Germinal center (tissue), 1 donor: ENCODE measurements around the gene SAP130.

ENCODE experiments used
- DNase-seq: peaks from one replicate; pipeline ENCODE4 v3.0.0; 2012; ENCODE audit warnings: mixed read lengths, low spot score

Gene SAP130

DNA sequence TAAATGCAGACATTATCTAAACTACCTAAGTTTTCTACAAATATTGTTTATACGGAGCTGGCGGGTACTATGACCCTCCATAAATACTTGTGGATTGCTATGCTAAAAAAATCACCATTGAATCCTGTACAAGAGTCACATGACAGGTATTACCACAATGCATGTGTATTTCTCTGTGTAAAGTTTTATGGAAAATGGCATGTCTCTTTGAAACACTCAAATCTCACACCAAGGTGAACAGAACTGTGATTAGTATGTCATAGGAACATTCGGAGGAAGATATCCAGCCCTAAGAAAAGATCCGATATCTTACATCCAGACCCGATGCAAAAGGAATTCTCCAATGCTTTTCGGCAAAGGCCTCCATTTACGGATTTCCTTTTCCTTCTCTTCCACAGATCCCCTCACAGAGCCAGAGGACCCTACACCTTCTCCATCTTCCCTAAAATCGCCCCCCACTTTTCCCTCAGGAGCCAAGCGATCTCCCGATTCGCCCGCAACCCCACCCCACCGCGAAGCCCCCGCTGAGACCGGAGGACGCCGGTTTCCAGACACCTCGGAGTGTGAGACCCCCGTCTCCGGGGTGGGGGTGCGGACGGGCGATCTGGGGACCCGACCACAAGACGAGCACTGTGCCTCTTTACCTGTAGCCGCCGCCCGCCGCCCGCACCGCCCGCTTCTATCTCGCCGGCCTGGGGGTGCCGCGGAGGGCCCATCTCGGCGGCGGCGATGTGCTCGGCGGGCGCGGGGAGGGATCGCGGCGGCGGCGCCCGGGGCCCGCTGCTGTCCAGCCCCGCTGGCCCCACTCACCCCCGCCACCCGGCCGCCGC is 1.2 kb downstream of the SAP130 start:
- no peak for DNase-seq

DNA sequence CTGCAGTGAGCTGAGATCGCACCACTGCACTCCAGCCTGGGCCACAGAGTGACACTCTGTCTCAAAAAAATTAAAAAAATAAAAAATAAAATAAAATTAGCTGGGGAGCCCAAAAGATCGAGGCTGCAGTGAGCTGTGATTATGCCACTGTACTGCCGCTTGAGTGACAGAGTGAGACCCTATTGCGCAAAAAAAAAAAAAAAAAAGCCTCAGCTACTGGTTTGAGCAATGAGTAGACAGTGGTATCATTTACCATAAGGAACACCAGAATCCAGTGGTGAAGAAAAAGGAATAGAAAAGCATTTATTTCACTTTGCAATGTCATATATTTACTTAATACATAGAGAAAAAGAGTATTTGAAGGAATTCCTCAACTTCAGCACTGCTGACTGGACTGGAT is 3.0 kb downstream of the SAP130 start:
- DNase-seq = no peak

DNA sequence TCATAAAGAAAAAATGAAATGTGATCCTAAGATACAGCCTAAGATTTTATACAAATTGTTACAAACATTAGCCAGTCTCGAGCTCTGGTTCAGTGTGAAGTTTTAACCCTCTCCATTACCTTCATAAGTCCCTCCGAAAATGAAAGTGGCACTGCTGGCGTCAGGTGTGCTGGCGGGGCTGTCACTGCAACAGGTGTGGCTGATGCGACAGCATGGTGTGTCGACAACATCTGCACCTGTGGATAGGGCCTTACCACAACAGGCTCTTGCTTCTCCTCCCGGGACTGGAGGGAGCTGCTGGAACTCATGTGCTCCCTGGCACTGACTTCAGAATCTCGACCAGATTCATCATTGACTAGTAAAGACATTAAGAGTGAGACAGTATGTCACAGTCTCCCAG is 10.3 kb downstream of the SAP130 start:
- DNase-seq = no peak

DNA sequence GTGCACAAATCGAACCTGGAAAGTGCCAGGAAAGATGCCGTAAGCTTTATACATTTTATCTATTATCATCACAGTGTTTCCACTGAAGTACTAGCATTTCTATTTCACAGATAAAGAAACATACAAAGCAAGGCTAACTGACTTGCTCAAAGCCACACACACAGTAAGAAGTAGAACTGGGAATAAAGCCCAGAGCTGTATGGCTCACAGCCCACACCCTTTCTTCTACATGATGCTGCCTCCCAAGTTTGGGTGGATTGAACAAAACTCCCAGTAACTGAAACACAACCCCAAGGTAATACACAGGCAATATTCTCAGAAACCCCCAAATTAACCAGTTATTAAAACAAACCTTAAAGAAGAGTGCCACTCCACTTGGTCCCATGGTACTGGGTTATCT is 11.2 kb downstream of the SAP130 start:
- DNase-seq = no peak

DNA sequence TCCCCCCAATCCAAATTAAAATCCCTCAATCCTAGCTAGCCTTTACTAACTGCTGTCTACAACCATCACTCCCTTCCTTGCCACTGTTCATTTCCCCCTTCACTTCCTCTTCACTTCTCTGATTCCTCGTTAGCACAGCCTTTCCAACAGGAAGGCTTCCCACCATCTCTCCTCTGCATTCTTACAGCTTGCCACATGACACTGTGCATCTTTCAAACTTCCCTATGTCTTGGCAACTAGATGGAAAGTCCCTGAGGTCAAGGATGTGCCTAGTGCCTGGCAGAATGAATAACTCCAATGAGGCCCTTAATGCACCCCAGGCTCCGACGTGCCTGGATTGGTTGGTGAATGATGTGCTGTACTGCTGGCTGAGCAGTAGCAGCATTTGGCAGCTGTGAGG is 15.2 kb downstream of the SAP130 start:
- no peak for DNase-seq

DNA sequence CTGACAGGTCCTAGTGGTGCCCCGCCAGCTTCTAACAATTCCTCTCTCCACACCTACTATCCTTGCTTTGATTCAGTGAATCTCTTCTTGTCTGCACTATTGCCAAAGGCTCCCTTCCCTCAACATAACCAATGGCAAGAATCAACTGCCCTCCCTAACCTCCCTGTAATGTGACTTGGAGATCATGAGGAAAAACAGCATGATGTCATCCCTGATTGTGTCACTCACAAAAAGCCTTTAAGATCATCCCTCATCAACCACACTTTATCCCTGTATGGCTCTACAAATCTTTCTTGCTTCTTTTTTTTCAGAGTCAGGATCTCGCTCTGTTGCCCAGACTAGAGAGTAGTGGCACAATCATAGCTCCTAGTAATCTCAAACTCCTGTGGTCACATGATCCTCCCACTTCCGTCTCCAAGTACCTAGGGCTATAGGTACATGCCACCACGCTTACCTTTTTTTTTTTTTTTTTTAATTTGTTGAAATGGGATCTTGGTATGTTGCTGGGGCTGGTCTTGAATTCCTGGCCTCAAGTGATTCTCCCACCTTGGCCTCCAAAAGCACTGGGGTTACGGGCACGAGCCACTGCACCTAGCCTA is 19.7 kb downstream of the SAP130 start:
- no peak for DNase-seq

DNA sequence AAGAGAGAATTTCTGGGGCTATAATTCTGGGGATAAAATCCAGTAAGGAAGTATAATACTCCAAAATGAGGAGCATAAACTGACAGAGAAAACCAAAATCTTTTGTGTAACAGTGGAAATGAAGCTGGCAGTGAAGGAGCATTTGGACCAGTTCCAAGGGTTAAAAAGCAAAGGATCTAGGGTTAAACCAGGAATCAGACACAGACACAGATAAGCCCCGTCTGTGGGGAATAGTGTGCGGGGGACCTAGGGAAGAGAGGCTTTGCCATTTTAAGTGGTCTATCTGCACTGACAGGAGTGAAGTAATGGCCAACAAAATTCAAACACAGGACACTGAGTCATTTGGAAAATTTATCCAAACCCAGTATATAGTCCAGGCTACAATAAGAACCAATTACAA is 23.4 kb downstream of the SAP130 start:
- no peak for DNase-seq

DNA sequence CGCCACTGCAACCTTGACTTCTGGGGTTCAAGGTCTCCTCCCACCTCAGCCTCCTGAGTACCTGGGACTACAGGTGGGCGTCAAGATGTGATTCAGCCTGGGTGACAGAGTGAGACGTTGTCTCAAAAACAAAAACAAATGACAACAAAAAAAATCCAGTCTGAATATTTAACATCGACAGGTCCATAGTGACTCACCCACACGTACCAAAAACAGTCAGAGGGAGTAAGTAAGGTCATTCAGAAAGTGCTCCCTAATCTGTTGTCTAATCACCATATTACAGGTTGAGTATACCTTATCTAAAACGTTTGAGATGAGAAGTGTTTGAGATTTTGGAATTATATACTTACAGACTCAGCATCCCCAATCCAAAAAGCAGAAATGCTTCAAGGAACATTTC is 24.4 kb downstream of the SAP130 start:
- no peak for DNase-seq

DNA sequence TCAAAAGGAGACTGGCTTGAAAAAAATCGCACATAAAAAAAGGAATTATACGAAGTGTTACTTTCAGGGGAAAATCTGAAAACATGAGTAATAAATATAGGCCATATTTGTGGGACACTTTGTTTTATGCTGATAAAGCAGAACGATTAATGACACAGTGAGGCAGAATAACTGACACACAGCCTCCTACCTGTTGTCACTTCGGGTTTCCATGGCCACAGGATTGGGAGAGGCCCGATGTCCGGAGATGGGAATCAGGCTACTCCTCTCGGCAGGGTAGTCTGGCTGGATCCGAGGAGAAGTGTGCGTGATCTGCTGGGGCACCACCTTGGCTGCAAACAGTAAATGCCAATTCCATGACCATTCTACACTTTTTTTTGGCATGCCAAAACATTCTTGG is 31.7 kb downstream of the SAP130 start:
- no peak for DNase-seq

DNA sequence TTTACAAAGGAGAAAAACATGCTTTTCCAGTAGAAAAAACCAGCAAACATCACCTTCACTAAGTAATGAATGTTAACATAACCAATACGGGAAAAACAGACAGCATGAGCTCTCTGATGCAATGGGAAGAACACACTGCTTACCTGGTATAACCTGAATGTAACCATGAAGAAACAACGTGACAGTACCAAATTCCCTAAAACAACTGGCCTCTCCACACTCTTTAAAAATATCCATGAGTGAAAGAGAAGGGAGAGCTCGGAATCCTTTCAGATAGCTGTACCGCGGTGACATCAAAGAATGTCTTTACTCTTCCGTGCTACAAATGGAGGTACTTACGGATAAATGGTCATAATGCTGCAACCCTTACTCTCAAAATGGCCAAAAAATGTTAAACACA is 32.1 kb downstream of the SAP130 start:
- DNase-seq = no peak

DNA sequence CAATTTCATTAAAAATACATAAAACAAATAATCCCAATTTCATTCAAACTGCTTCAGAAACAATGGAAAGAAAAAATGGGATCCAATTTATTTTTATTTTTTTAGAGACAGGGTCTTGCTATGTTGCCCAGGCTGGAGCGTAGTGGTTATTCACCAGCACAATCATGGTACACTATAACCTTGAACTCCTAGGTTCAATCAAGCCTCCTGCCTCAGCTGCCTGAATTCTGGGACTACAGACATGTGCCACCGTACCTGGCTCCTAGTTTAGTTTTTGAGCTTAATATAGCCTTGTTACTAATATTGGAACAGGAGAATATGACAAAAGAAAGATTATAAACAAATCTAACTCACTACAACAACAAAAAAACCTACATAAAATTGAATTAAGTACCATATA is 34.2 kb downstream of the SAP130 start:
- DNase-seq = no peak

DNA sequence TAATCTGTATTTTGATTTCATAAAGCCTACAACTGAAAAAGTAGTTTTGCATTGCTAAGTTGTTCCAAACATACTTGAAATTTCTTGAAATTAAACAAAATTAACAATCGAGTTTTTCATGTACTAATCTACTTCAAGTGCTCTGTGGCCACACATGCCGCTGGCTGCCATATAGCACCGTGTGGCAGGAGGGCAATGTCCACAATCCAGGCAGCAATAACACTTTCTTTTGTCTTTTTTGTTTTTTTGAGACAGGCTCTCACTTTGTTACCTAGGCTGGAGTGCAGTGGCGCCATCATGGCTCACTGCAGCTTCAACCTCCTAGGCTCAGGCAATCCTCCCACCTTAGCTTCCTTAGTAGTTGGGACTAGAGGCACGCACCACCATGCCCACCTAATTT is 36.1 kb downstream of the SAP130 start:
- no peak for DNase-seq

DNA sequence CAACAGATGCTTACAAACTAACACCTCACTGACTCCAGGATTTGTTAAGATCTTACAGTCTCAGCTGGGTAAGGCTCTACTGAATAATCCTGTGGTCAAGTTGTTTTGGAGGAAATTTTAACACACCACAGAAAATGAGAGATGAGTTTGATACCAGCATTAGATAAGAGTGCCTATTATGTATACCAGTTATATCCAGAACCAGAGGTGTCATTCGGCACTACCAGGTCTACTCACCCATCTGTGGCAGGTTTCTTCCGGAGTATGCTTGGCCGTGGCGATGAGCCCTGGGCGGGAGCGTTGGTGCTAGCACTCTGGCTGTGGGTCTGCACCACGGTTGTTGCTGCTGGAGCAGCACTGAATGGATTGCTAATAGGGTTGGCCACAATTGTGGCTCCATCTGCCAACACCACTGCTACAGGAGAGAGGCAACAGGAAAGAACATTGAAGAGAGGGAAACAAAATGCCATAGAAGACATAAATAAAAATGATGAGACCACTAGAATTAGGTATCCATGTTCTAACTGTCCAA is 41.2 kb downstream of the SAP130 start:
- no peak for DNase-seq

DNA sequence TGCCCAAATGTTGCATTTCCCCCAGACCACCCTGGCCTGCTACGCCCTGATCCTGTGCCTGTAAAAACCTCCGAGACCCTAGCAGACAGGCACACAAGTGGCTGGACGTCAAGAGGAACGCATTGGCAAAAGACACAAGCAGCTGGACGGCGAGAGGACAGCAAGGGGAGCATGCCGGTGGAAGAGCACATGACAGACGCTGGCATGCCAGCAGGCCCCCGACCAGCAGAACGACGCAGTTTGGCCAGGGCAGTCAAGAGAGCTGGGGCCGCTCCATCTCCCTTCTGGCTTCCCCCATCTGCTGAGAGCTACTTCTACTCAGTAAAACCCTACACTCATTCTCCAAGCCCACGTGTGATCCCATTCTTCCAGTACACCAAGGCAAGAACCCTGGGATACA is 42.1 kb downstream of the SAP130 start:
- DNase-seq = no peak

DNA sequence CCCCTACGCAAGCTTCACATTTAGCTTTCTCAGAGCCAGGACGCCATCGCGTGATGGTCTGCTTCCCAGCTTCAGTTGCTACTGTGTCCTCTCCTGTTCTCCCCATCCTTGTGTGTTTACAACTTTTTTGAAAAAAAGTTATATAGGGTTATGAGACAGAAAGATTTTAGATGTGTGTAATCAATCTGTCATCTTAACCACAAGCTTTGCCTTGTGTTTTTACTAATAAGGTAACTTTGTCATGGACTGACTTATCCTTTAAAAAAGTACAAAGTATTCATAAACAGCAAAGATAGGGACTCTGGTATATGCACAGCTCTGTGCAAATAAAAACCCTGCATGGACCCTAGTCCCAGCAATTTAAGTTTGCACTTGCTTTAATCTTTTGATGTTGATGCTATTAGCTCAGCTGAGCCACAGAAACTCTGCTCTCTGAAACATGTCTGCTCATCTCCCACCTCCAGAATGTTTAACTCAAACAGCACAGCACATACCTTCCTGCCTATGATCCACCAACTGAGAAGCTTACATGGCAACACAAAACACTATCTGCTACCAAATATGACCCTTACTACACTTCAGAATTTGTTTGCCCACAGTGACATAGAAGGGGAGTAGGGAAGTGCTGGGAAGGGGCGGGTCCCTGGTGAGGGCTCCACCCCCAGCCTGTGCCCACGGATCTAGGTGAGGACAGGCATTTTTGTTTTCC is 42.7 kb downstream of the SAP130 start:
- DNase-seq = no peak

DNA sequence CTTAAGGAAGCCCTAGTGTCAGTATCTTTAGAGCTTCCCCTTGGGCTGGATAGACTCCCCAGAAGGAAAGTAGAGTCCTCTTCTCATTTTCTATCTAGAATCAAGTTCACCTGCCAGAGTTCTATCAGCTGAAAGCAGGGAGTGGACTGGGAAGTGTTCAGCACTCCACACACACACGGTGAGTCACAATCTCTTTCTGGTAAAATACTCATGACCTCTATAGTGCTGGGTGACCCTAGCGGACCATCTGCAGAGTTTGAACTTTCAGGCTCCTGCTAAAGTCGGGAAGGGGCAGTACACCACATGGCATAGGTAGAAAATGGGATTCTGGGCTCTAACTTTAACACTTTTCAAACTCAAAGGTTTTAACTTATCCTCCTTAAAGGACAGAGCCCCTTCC is 43.3 kb downstream of the SAP130 start:
- DNase-seq = no peak

DNA sequence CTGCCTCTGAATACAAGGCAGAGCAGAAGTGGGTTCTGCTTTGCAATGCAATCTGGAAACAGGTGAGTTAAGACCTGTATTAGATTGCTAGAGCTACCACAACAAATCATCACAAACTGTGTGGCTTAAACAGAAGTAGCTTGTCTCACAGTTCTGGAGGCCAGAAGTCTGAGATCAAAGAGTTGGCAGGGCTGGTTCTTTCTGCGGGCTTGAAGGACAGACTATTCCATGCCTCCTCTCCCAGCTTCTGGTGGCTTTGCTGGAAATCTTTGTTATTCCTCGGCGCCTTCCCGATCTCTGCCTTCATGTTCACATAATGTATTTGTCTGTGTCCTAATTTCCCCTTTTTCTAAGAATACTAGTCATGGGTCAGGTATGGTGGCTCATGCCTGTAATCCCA is 58.4 kb downstream of the SAP130 start:
- no peak for DNase-seq

DNA sequence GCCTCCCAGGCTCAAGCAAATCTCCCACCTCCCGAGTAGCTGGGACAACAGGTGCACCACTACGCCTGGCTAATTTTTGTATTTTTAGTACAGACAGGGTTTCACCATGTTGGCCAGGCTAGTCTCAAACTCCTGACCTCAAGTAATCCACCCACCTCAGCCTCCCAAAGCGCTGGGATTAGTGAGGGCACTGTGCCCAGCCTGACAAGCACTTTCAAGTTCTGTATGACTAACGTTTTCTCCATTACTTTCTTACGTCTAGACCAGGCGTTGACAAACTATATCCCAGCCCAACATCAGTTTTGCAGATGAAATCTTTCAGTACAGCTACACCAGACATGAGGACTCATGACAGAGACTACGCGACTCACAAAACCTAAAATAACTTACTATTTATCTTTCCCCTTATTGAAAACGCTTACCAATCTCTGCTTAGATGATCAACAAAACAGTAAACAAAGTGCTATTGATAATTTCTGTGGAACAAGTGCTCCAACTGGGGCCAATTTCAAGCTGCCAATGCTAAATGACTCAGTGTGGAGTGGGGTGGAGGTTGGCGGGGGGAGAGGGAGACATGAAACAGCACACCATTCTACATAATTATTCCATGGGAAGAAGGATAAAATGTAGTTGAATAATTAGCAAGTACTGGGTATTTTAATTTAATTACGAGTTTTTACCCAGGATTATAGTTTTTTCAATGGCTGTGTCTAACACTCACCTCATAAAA is 59.1 kb downstream of the SAP130 start:
- DNase-seq = no peak

DNA sequence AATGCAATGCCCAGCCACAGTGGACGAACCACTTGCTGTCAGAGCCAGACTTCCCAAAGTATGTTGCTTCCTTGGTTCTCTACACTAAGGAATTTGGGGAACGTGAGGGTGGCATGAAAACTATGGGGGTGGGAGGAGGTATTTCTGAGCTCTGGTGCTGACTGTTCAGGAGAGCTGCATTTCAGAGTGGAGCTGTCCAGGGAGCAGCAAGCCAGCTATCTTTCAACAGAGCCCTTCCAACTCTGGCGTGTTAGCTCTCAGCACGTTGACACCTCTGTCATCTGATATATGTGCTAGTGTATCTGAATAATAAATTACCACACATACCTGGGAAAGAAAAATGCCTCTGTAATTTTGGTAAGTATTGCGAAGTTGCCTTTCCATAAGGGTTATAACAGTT is 66.1 kb downstream of the SAP130 start:
- DNase-seq = no peak

DNA sequence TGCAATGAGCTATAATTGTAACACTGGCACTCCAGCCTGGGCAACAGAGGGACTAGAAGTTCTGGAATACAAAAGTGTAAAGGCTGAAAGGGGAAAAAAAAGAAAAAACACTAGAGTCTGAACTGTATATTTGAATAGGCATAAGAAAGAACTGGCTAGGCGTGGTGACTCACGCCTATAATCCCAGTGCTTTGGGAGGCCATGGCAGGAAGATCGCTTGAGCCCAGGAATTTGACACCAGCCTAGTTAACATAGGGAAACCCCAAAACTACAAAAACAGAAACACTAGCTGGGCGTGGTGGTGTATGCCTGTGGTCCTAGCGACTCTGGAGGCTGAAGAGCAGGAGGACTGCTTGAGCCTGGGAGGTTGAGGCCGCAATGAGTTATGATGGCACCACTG is 70.6 kb downstream of the SAP130 start:
- no peak for DNase-seq

DNA sequence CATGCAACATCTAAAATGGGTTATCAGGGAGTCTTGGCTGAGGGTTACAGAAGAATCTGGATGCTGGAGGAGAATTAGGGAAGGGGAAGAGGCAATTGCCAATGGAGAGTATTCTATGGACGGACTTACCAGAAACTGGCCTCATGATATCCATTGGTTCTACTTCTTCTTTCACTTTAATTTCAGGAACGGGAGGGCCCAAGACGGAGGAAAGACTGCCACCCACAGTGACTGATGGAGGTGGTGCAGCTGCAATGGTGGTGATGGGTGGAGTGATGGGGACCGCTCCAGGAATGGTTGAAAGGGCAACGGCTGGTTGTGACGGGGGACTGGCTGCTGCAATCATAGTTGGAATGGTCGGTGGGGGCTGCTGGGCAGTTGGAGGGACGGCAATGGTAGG is 73.0 kb downstream of the SAP130 start:
- no peak for DNase-seq

DNA sequence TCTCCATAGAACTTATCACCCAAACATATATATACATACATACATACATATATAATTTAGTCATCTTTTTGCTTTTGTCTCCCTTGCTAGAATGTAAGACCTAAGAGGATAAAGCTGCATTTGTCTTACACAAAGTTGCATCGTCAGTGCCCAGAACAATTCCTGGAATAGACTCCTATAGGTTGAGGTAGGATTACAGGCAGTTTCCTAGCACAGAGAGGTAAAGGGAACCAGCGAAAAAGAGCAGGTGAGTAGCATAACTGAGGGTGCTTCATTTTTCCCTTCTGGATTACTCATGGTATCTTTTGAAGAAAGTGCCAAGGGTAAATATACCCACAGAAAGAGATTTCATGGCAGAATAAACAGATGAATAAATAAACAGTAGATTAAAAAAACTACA is 74.0 kb downstream of the SAP130 start:
- no peak for DNase-seq
